H9 (cell line): ENCODE data around the gene FOXJ3. TPM values are rescaled to one million over a fixed set of nuclear protein-coding genes. Genes with fewer than 3 reads are reported as not detected.

Experiments used
- DNase-seq: peaks from one replicate; pipeline ENCODE4 v3.0.0-alpha.2; 2017
- H2AFZ ChIP-seq: one replicate; pipeline ENCODE4 v1.6.1; 2013; ENCODE audit warnings: mild to moderate bottlenecking, low read length, control low read depth, moderate library complexity
- H2AK5ac ChIP-seq: 2 replicates; pipeline ENCODE4 v1.6.1; 2013; ENCODE audit warnings: low read length, control low read depth, mixed read lengths; ENCODE audit not compliant: insufficient read length
- H2BK120ac ChIP-seq: one replicate; pipeline ENCODE4 v1.6.1; 2013; ENCODE audit warnings: low read depth, mild to moderate bottlenecking, low read length, control low read depth, inconsistent platforms; ENCODE audit not compliant: poor library complexity, severe bottlenecking
- H2BK12ac ChIP-seq: 2 replicates; pipeline ENCODE4 v1.6.1; 2013; ENCODE audit warnings: low read length, control low read depth, mixed read lengths, low read depth; ENCODE audit not compliant: insufficient read length
- H2BK15ac ChIP-seq: 2 replicates; pipeline ENCODE4 v1.6.1; 2013; ENCODE audit warnings: low read depth, low read length, control low read depth
- H2BK20ac ChIP-seq: one replicate; pipeline ENCODE4 v1.6.1; 2013; ENCODE audit warnings: low read depth, mild to moderate bottlenecking, low read length, control low read depth, inconsistent platforms; ENCODE audit not compliant: poor library complexity, severe bottlenecking
- H2BK5ac ChIP-seq: 2 replicates; pipeline ENCODE4 v1.6.1; 2013; ENCODE audit warnings: low read length, control low read depth, mixed read lengths; ENCODE audit not compliant: insufficient read length
- H3K14ac ChIP-seq: 2 replicates; pipeline ENCODE4 v1.6.1; 2013; ENCODE audit warnings: low read length, control low read depth; ENCODE audit not compliant: insufficient read depth
- H3K18ac ChIP-seq: 2 replicates; pipeline ENCODE4 v1.6.1; 2013; ENCODE audit warnings: low read depth, mild to moderate bottlenecking, mixed read lengths, low read length, control low read depth; ENCODE audit not compliant: insufficient read length
- H3K23ac ChIP-seq: 2 replicates; pipeline ENCODE4 v1.6.1; 2013; ENCODE audit warnings: low read length, control low read depth, mixed read lengths, low read depth; ENCODE audit not compliant: insufficient read length
- H3K23me2 ChIP-seq: 2 replicates; pipeline ENCODE4 v1.6.1; 2013; ENCODE audit warnings: low read depth, mild to moderate bottlenecking, mixed read lengths, low read length, control low read depth; ENCODE audit not compliant: insufficient read length, poor library complexity, severe bottlenecking
- H3K27ac ChIP-seq: 2 replicates; pipeline ENCODE4 v1.5.1; 2013; ENCODE audit warnings: low read length, control low read depth, mixed read lengths, low read depth; ENCODE audit not compliant: insufficient read length
- H3K27me3 ChIP-seq: 2 replicates; pipeline ENCODE4 v1.6.1; 2013; ENCODE audit warnings: low read length, control low read depth, inconsistent platforms; ENCODE audit not compliant: insufficient read depth
- H3K4ac ChIP-seq: 2 replicates; pipeline ENCODE4 v1.6.1; 2013; ENCODE audit warnings: low read depth, mild to moderate bottlenecking, control low read depth, inconsistent platforms, low read length, moderate library complexity
- H3K4me1 ChIP-seq: 2 replicates; pipeline ENCODE4 v1.6.1; 2013; ENCODE audit warnings: low read length, control low read depth, inconsistent platforms; ENCODE audit not compliant: insufficient read depth
- H3K4me2 ChIP-seq: 2 replicates; pipeline ENCODE4 v1.6.1; 2013; ENCODE audit warnings: low read length, control low read depth, mixed read lengths; ENCODE audit not compliant: insufficient read length, insufficient read depth
- H3K56ac ChIP-seq: 2 replicates; pipeline ENCODE4 v1.6.1; 2013; ENCODE audit warnings: low read depth, mild to moderate bottlenecking, mixed read lengths, low read length, control low read depth; ENCODE audit not compliant: insufficient read length
- H3K79me1 ChIP-seq: 2 replicates; pipeline ENCODE4 v1.6.1; 2013; ENCODE audit warnings: low read depth, mild to moderate bottlenecking, moderate library complexity, low read length, control low read depth, inconsistent platforms; ENCODE audit not compliant: insufficient read depth, poor library complexity, severe bottlenecking
- H3K79me2 ChIP-seq: 2 replicates; pipeline ENCODE4 v1.6.1; 2013; ENCODE audit warnings: low read length, control low read depth, inconsistent platforms; ENCODE audit not compliant: insufficient read depth
- H3K9ac ChIP-seq: 2 replicates; pipeline ENCODE4 v1.6.1; 2013; ENCODE audit warnings: low read length, control low read depth, mixed read lengths; ENCODE audit not compliant: insufficient read length; ENCODE audit errors: extremely low read depth
- H3K9me3 ChIP-seq: one replicate; pipeline ENCODE4 v1.6.1; 2013; ENCODE audit warnings: low read depth, low read length, inconsistent platforms; ENCODE audit not compliant: control insufficient read depth
- H3T11ph ChIP-seq: one replicate; pipeline ENCODE4 v1.6.1; 2013; ENCODE audit warnings: mild to moderate bottlenecking, low read length, control low read depth, inconsistent platforms
- H4K20me1 ChIP-seq: one replicate; pipeline ENCODE4 v1.6.1; 2013; ENCODE audit not compliant: control insufficient read depth, insufficient read length, insufficient read depth
- H4K5ac ChIP-seq: 2 replicates; pipeline ENCODE4 v1.6.1; 2013; ENCODE audit warnings: low read depth, mild to moderate bottlenecking, mixed read lengths, low read length, control low read depth; ENCODE audit not compliant: insufficient read length
- H4K8ac ChIP-seq: replicated peaks from 2 replicates; pipeline ENCODE4 v1.6.1; 2013; ENCODE audit warnings: low read length, control low read depth, mixed read lengths, low read depth; ENCODE audit not compliant: insufficient read length
- H4K91ac ChIP-seq: 2 replicates; pipeline ENCODE4 v1.6.1; 2013; ENCODE audit warnings: low read depth, mild to moderate bottlenecking, moderate library complexity, mixed read lengths, low read length, control low read depth; ENCODE audit not compliant: insufficient read length
- H3K27ac Mint-ChIP-seq, 3 experiments: 2 replicates in 2 of 3; 3 replicates in 1 of 3; pipeline ENCODE4 v1.8.0; 2020 to 2021; ENCODE audit warnings: mixed read lengths in 3 of 3, mild to moderate bottlenecking in 1 of 3, moderate library complexity in 1 of 3
- H3K27me3 Mint-ChIP-seq: 2 replicates; pipeline ENCODE4 v1.8.0; 2021; ENCODE audit warnings: low read depth, mild to moderate bottlenecking, moderate library complexity, mixed read lengths
- H3K36me3 Mint-ChIP-seq, 3 experiments: 2 replicates in 2 of 3; 3 replicates in 1 of 3; pipeline ENCODE4 v1.8.0; 2020 to 2021; ENCODE audit warnings: low read depth in 3 of 3, mixed read lengths in 3 of 3; ENCODE audit not compliant: insufficient read depth in 1 of 3
- H3K4me1 Mint-ChIP-seq, 2 experiments: 2 replicates each; pipeline ENCODE4 v1.8.0; 2020; ENCODE audit warnings: mixed read lengths in 2 of 2
- H3K4me3 Mint-ChIP-seq, 2 experiments: 2 replicates in 1 of 2; 3 replicates in 1 of 2; pipeline ENCODE4 v1.8.0; 2020 to 2021; ENCODE audit warnings: mild to moderate bottlenecking in 2 of 2, mixed read lengths in 2 of 2, moderate library complexity in 1 of 2
- H3K9me3 Mint-ChIP-seq, 2 experiments: 2 replicates in 1 of 2; 3 replicates in 1 of 2; pipeline ENCODE4 v1.8.0; 2020; ENCODE audit warnings: mild to moderate bottlenecking in 2 of 2, mixed read lengths in 2 of 2, moderate library complexity in 1 of 2
- CTCF ChIP-seq: fragments of 200-600 bp; sonication (generic); conservative IDR thresholded peaks from 3 replicates; pipeline ENCODE4 v1.8.0; 2021; ENCODE audit warnings: antibody characterized with exemption, mild to moderate bottlenecking
- WGBS: extraction: QIAGEN DNeasy Blood & Tissue Kit; methylation state at CpG from one replicate; pipeline ENCODE4 v1.1.7; 2013; ENCODE audit warnings: missing lambda C conversion rate, low lambda C conversion rate, mixed read lengths; ENCODE audit not compliant: insufficient read length; ENCODE audit errors: extremely low coverage; 5-methylcytosine and 5-hydroxymethylcytosine counted together
- total RNA-seq: library from RNA; stranded (reverse); gene quantifications from 2 replicates; pipeline ENCODE4 v1.2.1, GENCODE V29; 2021

The FOXJ3 gene
- total RNA-seq, 1 experiment from 2014 or later, result 49.9 TPM

- Histone ChIP-seq H2AFZ (no peak overlapping the region), H4K8ac (no peak overlapping the region), H3K23ac (no peak overlapping the region), H3K9ac (no peak overlapping the region), H3K23me2 (no peaks in the 10 kb centered on the region), H2AK5ac (no peak overlapping the region), H4K20me1 (no peaks in the 10 kb centered on the region), H3K4ac (no peak overlapping the region), H4K91ac (no peak overlapping the region), H4K5ac (no peak overlapping the region), H3K4me2 (no peak overlapping the region), H3K56ac (no peak overlapping the region), H3K18ac (no peak overlapping the region), H2BK5ac (no peak overlapping the region), H3T11ph (no peak overlapping the region), H2BK20ac (no peak overlapping the region), H2BK12ac (no peak overlapping the region), H3K79me2 (no peaks in the 10 kb centered on the region), H3K27me3 (no peaks in the 10 kb centered on the region; the same call in 1 of the 2 replicates), H2BK120ac (no peak overlapping the region), H3K27ac (no peak overlapping the region), H3K79me1 (no peaks in the 10 kb centered on the region), H2BK15ac (no peak overlapping the region), H3K14ac (no peak overlapping the region), H3K4me1 (no peaks in the 10 kb centered on the region), H3K9me3 (no peaks in the 10 kb centered on the region)
- no peak for DNase-seq
- WGBS, result no CpG with 5 or more reads among the region's 3 CpGs
- no peaks in the 10 kb centered on the region for H3K4me1 Mint-ChIP-seq
- H3K4me3 Mint-ChIP-seq, result no peak overlapping the region
- no peaks in the 10 kb centered on the region for H3K27me3 Mint-ChIP-seq
- TF ChIP-seq CTCF, result no peak
- no peaks in the 10 kb centered on the region for H3K9me3 Mint-ChIP-seq
- peaks cover 5 to 58% (median 19%) of the 10 kb centered on the region in 3 experiments; a peak in 5 of 7 replicates for H3K36me3 Mint-ChIP-seq
- 0 out of 7 replicates have a peak overlapping the region, but pooled peaks of 1 of the 3 experiments have one; percentile 17 for H3K27ac Mint-ChIP-seq
Observed at GRCh38 chr1:42184616-42185015, 150.4 kb downstream of the FOXJ3 start.
